Tibial nerve (tissue), 3 donors: ENCODE results near the gene DPP10.

Source experiments
- CTCF ChIP-seq, 5 experiments: fragments of 200-600 bp in 3 of 5; fragments of 450-650 bp in 2 of 5; sonication (generic) in 3 of 5; IDR thresholded peaks; one replicate each; pipeline ENCODE4 v1.5.1; 2016 to 2019; ENCODE audit warnings: antibody characterized with exemption in 5 of 5, mild to moderate bottlenecking in 3 of 5, moderate library complexity in 2 of 5
- POLR2A ChIP-seq, 2 donors: fragments of 450-650 bp; IDR thresholded peaks; one replicate each; pipeline ENCODE4 v1.6.1; 2017; ENCODE audit warnings: antibody characterized with exemption in 2 of 2, mild to moderate bottlenecking in 2 of 2, moderate library complexity in 2 of 2

- TF ChIP-seq POLR2A (IDR thresholded peaks at IDR 0.05): no peak
- no peak for TF ChIP-seq CTCF (IDR thresholded peaks at IDR 0.05)
Observed at GRCh38 chr2:115505331-115505730, 1062.9 kb downstream of the DPP10 start.
